Mononuclear cell (primary cell): ENCODE results near the gene NSD1. TPM values are rescaled to one million over a fixed set of nuclear protein-coding genes. Genes with fewer than 3 reads are reported as not detected.

Experiments used
- H3K27me3 ChIP-seq: 2 replicates; pipeline ENCODE4 v1.6.0; 2011; ENCODE audit warnings: low read length, control low read depth; ENCODE audit not compliant: insufficient read depth
- H3K4me1 ChIP-seq: 2 replicates; pipeline ENCODE4 v1.5.1; 2011; ENCODE audit warnings: mild to moderate bottlenecking, low read length, control low read depth; ENCODE audit not compliant: insufficient read depth
- H3K4me3 ChIP-seq: 2 replicates; pipeline ENCODE4 v1.5.1; 2011; ENCODE audit warnings: mild to moderate bottlenecking, low read length, moderate library complexity
- H3K9me3 ChIP-seq: 2 replicates; pipeline ENCODE4 v1.5.1; 2011; ENCODE audit warnings: low read depth, mild to moderate bottlenecking, control low read depth, low read length
- total RNA-seq: library from RNA; depleted of rRNA; stranded (reverse); fragments of >200 nt; gene quantifications from one replicate; pipeline ENCODE4 v1.2.3, GENCODE V29; 2012

Gene NSD1
- total RNA-seq, 1 donor: 69.0 TPM

DNA sequence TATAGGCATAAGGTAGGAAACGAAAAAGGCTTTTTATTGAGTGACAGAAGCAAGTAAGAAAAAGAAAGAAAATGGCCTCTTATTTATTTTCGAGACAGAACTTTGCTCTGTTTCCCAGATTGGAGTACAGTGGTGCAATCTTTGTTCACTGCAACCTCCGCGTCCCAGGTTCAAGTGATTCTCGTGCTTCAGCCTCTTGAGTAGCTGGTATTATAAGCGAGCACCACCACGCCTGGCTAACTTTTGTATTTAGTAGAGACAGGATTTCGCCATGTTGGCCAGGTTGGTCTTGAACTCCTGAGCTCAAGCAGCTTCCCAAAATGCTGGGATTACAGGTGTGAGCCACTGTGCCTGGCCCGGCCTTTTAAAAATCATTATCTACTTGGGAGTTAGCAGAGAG, 70.7 kb downstream of the NSD1 start:
- H3K4me1 ChIP-seq: no peaks in the 10 kb centered on the region
- no peak overlapping the region for H3K4me3 ChIP-seq
- H3K9me3 ChIP-seq: no peaks in the 10 kb centered on the region
- no peaks in the 10 kb centered on the region for H3K27me3 ChIP-seq

- no peaks in the 10 kb centered on the region for H3K27me3 ChIP-seq
- H3K4me1 ChIP-seq: no peaks in the 10 kb centered on the region
- no peak overlapping the region for H3K4me3 ChIP-seq
- no peaks in the 10 kb centered on the region for H3K9me3 ChIP-seq
These were observed 76.0 kb downstream of the NSD1 start for GRCh38 chr5:177209610-177210009.

- Histone ChIP-seq H3K4me1 (no peaks in the 10 kb centered on the region), H3K9me3 (no peaks in the 10 kb centered on the region), H3K27me3 (no peaks in the 10 kb centered on the region)
These were observed 78.7 kb downstream of the NSD1 start for GRCh38 chr5:177212242-177212641.

GRCh38 chr5:177220576-177220975, 87.0 kb downstream of the NSD1 start:
- Histone ChIP-seq H3K4me1 (peaks cover 9% of the 10 kb centered on the region), H3K27me3 (no peaks in the 10 kb centered on the region)

More at GRCh38 chr5:177212242-177212641, 78.7 kb downstream of the NSD1 start:
- no peak overlapping the region for H3K4me3 ChIP-seq

DNA sequence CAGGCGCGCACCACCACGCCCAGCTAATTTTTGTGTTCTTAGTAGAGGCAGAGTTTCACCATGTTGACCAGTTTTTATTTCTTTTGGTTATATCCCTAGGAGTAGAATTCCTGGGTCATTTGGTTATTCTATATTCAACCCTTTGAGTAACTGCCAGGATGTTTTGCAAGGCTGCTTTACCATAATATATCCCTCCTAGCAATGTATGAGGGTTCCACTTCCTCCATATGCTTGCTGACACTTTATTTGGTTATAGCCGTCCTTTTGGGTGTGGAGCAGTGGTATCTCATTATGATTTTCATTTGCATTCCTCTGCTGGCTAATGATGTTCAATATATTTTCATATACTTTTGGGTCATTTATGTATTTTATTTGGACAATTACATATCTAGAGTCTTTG, 88.7 kb downstream of the NSD1 start:
- Histone ChIP-seq H3K4me1 (peaks cover 9% of the 10 kb centered on the region), H3K4me3 (no peak overlapping the region), H3K27me3 (no peaks in the 10 kb centered on the region), H3K9me3 (no peaks in the 10 kb centered on the region)

More at GRCh38 chr5:177220576-177220975, 87.0 kb downstream of the NSD1 start:
- Histone ChIP-seq H3K9me3 (no peaks in the 10 kb centered on the region), H3K4me3 (no peak overlapping the region)

DNA sequence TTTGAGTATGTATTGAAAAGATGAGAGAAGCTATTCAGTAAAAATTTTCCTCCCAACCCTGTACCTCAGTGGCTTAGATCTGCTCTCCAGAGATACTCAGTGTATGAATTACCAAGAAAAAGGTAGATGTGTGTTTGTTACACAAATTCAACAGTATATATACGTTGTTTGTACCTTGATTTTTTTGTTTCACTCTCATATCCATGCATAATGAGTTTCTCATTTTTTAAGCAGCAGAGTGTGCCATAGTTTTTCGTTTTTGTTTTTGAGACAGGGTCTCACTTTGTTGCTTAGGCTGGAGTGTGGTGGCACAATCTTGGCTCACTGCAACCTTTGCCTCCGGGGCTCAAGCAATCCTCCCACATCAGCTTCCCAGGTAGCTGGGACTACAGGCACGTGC, 92.2 kb downstream of the NSD1 start:
- Histone ChIP-seq H3K9me3 (no peaks in the 10 kb centered on the region), H3K4me3 (no peak overlapping the region), H3K27me3 (no peaks in the 10 kb centered on the region), H3K4me1 (peaks cover 9% of the 10 kb centered on the region)

GRCh38 chr5:177226860-177227259, 93.3 kb downstream of the NSD1 start:
- Histone ChIP-seq H3K27me3 (no peaks in the 10 kb centered on the region), H3K4me1 (peaks cover 9% of the 10 kb centered on the region), H3K9me3 (no peaks in the 10 kb centered on the region), H3K4me3 (no peak overlapping the region)

DNA sequence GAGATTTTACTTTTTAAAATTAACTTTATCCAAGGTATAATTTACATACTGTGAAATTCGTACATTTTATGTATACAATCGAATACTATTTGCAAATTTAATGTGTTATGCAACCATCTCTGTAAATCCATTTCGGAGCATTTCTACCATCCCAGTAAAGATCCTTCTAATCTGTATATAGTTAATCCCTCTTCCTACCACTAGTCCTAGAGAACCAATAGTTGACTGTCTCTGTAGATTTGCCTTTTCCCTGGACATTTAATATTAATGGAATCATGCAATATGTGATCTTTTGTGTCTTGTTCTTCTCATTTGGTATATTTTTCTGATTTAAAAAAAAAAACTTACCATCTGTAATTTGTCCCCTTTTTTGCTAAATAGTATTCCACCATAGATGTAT, 95.2 kb downstream of the NSD1 start:
- no peaks in the 10 kb centered on the region for H3K27me3 ChIP-seq

GRCh38 chr5:177230660-177231059, 97.1 kb downstream of the NSD1 start:
- Histone ChIP-seq H3K4me3 (no peak overlapping the region), H3K4me1 (no peaks in the 10 kb centered on the region), H3K9me3 (no peaks in the 10 kb centered on the region), H3K27me3 (no peaks in the 10 kb centered on the region)

More for the DNA sequence above, 95.2 kb downstream of the NSD1 start:
- Histone ChIP-seq H3K4me3 (no peak overlapping the region), H3K4me1 (no peaks in the 10 kb centered on the region), H3K9me3 (no peaks in the 10 kb centered on the region)

DNA sequence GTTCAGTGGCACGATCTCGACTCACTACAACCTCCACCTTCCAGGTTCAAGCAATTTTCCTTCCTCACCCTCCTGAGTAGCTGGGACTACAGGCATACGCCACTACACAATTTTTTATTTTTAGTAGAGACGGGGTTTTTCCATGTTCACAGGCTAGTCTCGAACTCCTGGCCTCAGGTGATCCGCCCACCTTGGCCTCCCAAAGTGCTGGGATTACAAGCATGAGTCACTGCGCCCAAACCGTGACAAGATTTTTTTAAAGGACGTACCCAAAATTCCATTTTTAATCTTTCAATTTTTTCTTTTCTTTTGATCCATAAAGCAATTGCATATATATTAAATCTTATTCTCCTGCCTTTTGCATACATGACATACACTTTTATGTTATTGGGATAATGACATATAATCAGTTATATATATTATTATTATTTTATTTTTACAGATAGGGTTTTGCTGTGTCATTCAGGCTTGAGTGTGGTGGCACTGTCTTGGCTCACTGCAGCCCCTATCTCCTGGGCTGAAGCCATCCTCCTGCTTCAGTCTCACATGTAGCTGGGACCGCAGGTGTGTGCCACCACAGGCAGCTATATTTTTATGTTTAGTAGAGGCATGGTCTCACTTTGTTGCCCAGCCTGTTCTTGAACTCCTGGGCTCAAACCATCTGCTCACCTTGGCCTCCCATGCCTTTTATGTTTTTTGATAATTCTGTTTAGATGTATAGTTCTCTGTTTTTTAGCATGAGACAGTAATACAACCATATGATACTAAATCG, 98.1 kb downstream of the NSD1 start:
- Histone ChIP-seq H3K4me1 (no peaks in the 10 kb centered on the region), H3K27me3 (no peaks in the 10 kb centered on the region), H3K4me3 (no peak overlapping the region), H3K9me3 (no peaks in the 10 kb centered on the region)

GRCh38 chr5:177232358-177232757, 98.8 kb downstream of the NSD1 start:
- H3K4me3 ChIP-seq: no peak overlapping the region
- H3K9me3 ChIP-seq: no peaks in the 10 kb centered on the region
- H3K27me3 ChIP-seq: no peaks in the 10 kb centered on the region
- H3K4me1 ChIP-seq: no peaks in the 10 kb centered on the region

GRCh38 chr5:177232761-177233160, 99.2 kb downstream of the NSD1 start:
- no peak overlapping the region for H3K4me3 ChIP-seq
- H3K27me3 ChIP-seq: no peaks in the 10 kb centered on the region
- H3K9me3 ChIP-seq: no peaks in the 10 kb centered on the region
- no peaks in the 10 kb centered on the region for H3K4me1 ChIP-seq

DNA sequence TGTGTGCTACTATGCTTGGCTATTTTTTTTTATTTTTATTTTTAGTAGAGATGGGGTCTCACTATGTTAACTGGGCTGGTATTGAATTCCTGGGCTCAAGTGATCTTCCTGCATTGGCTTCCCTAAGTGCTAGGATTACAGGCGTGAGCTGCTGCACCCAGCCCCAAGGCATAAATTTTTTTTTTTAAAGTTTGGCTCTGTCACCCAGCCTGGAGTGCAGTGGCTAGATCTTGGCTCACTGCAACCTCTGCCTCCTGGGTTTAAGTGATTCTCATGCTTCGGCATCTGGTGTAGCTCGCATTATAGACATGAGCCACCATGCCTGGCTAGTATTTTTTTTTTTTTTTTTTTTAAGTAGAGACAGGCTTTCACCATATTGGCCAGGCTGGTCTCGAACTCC, 99.6 kb downstream of the NSD1 start:
- Histone ChIP-seq H3K27me3 (no peaks in the 10 kb centered on the region), H3K9me3 (no peaks in the 10 kb centered on the region), H3K4me1 (no peaks in the 10 kb centered on the region), H3K4me3 (no peak overlapping the region)

GRCh38 chr5:177233802-177234201, 100.2 kb downstream of the NSD1 start:
- H3K9me3 ChIP-seq: no peaks in the 10 kb centered on the region
- H3K4me1 ChIP-seq: no peaks in the 10 kb centered on the region
- no peak overlapping the region for H3K4me3 ChIP-seq
- no peaks in the 10 kb centered on the region for H3K27me3 ChIP-seq

- H3K4me1 ChIP-seq: no peaks in the 10 kb centered on the region
- H3K9me3 ChIP-seq: no peaks in the 10 kb centered on the region
- no peak overlapping the region for H3K4me3 ChIP-seq
- H3K27me3 ChIP-seq: no peaks in the 10 kb centered on the region
These were observed 101.3 kb downstream of the NSD1 start for GRCh38 chr5:177234841-177235240.

DNA sequence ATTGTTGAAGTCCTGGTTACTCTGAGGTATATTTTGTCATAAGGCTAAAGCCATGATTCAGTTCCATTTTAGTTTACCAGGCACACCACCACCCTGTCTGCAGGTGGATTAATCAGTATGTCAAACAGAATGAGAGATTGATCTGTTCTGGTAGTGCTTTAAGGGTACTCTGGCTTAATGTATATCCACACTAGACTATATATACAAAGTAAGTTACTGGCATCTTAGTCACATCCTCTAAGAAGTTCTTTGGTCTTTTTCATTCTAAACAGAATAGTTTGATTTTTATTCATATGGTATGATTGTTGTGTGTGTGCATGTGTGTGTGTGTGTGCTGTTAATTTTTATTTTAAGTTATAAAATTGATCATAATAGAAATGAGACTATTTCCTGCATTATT, 108.2 kb downstream of the NSD1 start:
- Histone ChIP-seq H3K4me3 (no peak overlapping the region), H3K27me3 (no peaks in the 10 kb centered on the region), H3K4me1 (no peaks in the 10 kb centered on the region), H3K9me3 (no peaks in the 10 kb centered on the region)
